GM18511 (cell line): ENCODE measurements around the gene PRKCQ.

Source experiments
- ATAC-seq: cut with Tn5 transposase; IDR thresholded peaks from one replicate; pipeline ENCODE4 v1.9.1; 2021; ENCODE audit warnings: mild to moderate bottlenecking, moderate library complexity; ENCODE audit not compliant: unreplicated experiment

PRKCQ gene

GRCh38 chr10:6528198-6528950, 51.7 kb downstream of the PRKCQ start:
- ATAC-seq = no peak

DNA sequence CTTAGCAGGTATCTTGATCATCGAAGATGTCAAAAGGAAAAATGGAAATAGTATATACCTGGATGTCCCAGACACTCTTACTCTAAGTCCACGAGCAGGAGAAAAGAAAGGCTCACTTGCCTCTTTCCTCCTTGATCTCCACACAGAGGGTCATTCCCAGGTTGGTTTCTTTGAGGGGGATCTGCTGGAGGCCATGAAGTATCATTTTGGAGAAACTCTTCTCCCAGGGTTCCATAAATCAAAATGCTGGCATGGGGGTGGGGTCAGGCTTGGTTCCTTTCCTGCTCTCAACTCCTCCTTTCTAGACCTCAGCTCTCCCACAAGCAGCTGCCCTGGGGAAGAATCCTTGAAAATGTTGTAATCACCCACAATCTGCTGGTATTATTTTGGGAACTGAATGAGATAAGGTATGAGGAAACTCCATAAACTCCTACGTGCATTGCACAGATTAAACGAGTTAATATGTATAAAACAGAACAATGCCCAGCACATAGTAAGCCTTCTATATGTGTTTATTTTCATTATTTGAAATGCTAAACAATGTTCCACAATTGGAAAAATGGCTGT, 54.4 kb downstream of the PRKCQ start:
- no peak for ATAC-seq

DNA sequence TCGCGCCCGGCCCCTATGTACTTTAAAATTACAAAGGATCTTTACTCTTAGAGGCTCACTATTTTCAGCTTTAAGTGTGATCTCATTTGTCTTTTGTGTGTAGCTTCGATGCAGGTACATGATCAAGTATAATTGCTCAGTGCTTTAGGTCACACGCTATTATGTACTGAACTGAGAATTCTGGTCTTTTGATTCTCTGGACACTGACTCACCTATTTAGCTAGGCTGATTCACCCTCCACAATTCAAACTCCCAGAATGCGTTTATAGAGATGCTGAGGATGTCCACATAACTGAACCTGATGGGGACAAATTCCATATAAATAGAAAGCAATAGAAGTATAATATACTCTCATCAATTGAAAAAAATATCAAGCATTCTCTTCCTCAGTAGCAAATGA, 57.8 kb downstream of the PRKCQ start:
- ATAC-seq = no peak

DNA sequence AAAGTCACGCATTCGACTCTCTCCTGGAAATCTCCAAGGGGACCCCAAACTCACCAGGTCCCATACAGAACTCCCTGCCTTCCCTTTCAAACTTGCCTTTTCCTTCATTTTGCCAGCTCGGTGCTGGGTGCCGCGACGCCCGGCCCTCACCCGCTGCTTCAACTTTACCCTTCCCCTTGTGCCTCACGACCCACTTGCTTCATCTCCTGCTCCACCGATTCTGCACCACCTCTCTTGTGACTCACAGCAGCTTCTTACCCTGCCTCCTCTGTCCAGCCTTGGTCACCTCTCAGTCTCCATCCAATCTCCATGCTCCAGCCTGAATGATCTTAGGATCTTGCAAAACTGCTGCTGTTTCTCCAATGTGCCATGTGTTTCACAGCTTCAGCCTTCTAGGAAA, 59.9 kb downstream of the PRKCQ start:
- no peak for ATAC-seq

- ATAC-seq = no peak
Observed at GRCh38 chr10:6518791-6519429, 61.2 kb downstream of the PRKCQ start.

DNA sequence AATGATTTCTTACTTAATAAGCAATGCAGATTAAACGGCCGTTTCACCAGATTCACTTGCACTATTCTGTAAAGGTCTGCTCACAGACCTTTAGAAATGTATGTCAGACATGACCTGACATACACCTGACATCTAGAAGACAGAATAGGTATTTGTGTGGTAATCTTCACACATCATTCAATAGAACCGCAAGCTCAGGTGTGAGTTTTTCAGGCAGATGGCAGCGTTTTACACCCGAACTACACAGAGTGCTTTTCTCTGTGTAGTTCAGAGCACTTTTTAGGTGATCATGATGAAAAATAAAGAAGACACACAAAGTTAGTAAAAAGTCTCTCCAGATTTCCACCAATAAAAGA, 63.2 kb downstream of the PRKCQ start:
- no peak for ATAC-seq

GRCh38 chr10:6516281-6516928, 63.7 kb downstream of the PRKCQ start:
- ATAC-seq = no peak

DNA sequence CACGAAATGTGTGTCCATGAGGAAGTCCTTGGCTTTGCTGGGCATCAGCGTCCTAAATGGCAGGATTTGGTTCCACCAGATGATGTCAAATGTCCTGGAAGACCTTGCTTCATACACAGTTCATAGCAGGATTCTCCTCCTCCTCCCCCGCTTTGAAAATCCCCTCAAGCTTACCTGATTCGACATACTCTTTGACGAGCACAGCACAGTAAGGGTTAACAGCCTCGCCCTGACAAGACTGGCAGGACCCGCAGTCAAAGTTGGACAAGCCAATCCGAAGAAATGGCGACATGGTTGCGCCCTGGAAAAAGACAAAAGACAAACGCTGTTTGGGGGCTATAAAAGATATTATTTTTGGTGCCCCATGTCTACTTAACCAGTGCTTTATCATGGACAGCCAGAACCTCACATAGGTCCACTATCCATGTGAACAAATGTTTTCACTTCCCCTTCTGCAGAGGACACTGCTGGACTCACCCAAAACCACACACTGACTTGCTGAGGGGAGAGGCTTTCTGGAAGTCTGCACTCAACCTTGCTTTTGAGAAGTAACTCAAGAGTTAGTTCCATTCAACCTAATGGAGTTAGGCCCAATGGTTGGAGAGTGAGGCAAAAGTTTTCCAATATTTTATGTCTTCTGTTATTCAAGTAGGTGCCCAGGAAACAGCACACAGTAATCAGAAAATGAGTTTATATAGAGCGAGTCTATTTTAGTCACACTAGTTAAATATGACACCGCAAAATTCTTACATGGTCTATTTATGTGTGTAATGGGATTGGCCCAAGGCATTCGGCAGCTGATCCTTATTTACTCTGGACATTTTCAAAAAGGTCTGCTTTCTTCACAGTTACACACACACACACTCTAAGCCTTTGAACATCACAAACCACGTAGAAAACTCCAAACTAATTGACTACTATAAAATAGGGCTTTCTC, 65.0 kb downstream of the PRKCQ start:
- no peak for ATAC-seq

DNA sequence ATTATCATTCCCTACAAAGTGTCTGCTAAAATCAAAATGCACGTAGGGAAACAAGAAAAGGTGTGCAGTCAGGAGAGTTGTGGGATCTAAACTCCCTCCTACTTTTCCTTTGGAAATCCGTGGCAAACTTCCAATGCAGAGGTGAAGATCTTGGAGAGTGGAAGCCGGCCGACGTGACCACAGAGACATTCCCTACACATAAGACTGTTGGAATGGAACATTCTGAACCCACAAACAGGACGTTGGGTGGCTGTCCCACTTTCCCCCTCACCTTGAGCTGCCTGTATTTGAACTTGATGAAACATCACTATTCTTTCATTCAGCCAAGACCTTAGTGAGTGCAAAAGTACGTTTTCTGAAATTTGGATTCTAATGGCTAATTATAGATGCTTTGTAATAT, 65.9 kb downstream of the PRKCQ start:
- no peak for ATAC-seq

GRCh38 chr10:6513476-6513875, 66.6 kb downstream of the PRKCQ start:
- no peak for ATAC-seq

- ATAC-seq = no peak
Observed at GRCh38 chr10:6512182-6512581, 67.9 kb downstream of the PRKCQ start.

- no peak for ATAC-seq
Observed at GRCh38 chr10:6511347-6511746, 68.7 kb downstream of the PRKCQ start.

- peak; percentile 87 for ATAC-seq
Observed at GRCh38 chr10:6507311-6507710, 72.8 kb downstream of the PRKCQ start.

- no peak for ATAC-seq
Observed at GRCh38 chr10:6505300-6505699, 74.8 kb downstream of the PRKCQ start.

- no peak for ATAC-seq
Observed at GRCh38 chr10:6504296-6504695, 75.8 kb downstream of the PRKCQ start.

- no peak for ATAC-seq
Observed at GRCh38 chr10:6503171-6503570, 76.9 kb downstream of the PRKCQ start.

DNA sequence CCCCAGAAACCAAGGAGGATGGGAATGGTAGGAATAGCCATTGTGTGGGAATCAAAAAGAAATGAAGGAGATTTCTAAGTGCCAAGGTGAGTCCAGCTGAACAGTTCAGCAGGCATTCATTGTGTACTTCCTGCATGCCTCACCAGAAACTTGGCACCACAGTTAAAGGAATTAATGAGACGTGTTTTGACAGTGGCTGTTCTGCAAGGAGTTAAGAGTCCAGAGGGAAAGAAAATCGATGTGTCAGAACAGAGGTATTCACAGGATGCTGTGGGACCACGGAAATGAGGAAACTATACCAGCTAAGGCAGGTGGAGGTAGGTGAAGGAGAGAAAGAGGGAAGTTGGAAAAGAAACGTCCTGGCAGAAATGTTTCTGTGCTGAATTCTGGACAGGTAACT, 78.1 kb downstream of the PRKCQ start:
- ATAC-seq = no peak

GRCh38 chr10:6499974-6500373, 80.1 kb downstream of the PRKCQ start:
- no peak for ATAC-seq

- ATAC-seq = no peak
Observed at GRCh38 chr10:6498771-6499170, 81.3 kb downstream of the PRKCQ start.

- ATAC-seq = no peak
Observed at GRCh38 chr10:6497620-6498019, 82.5 kb downstream of the PRKCQ start.
